Naive thymus-derived CD4-positive, alpha-beta T cell (primary cell): ENCODE results near the gene BCR. TPM values are rescaled to one million over a fixed set of nuclear protein-coding genes. Genes with fewer than 3 reads are reported as not detected.
A peak's percentile ranks its signal among the peaks of the same experiment; 100 is the strongest.

Source experiments
- ATAC-seq: fragments of 150-1000 bp; cut with Tn5 transposase; 2 replicates; pipeline ENCODE4 v1.10.0; 2021; ENCODE audit warnings: mild to moderate bottlenecking, moderate library complexity
- CTCF ChIA-PET: fragments of 350-600 bp; sonication (Branson Sonifier 250); formaldehyde crosslinking; loops from one replicate; lab custom pipeline; 2021; ENCODE audit warnings: antibody characterized with exemption; lab: Charles Lee
- POLR2A ChIA-PET: fragments of 350-600 bp; sonication (Branson Sonifier 250); formaldehyde crosslinking; loops from one replicate; lab custom pipeline; 2021; ENCODE audit warnings: antibody characterized with exemption, inconsistent platforms; lab: Charles Lee
- DNase-seq, 9 donors: peaks; one replicate each; pipeline versions ENCODE4 v3.0.0 to v3.0.0-alpha.2; 2020 to 2022; ENCODE audit warnings: mixed read lengths in 1 of 9
- H3K27ac ChIP-seq: one replicate; pipeline ENCODE4 v1.7.0; 2013; ENCODE audit warnings: mild to moderate bottlenecking, low read depth, low read length, moderate library complexity
- H3K27me3 ChIP-seq, 2 donors: one replicate each; pipeline ENCODE4 v1.7.0; 2013; ENCODE audit warnings: low read length in 2 of 2, mild to moderate bottlenecking in 2 of 2, moderate library complexity in 2 of 2; ENCODE audit not compliant: control insufficient read depth in 2 of 2, insufficient read depth in 2 of 2
- H3K36me3 ChIP-seq, 3 experiments: 1 replicate in 2 of 3; 2 replicates in 1 of 3; pipeline ENCODE4 v1.7.0; 2013; ENCODE audit warnings: low read length in 3 of 3, mild to moderate bottlenecking in 3 of 3, moderate library complexity in 1 of 3; ENCODE audit not compliant: insufficient read depth in 3 of 3, control insufficient read depth in 2 of 3
- H3K4me1 ChIP-seq, 2 donors: one replicate each; pipeline ENCODE4 v1.7.0; 2013; ENCODE audit warnings: low read length in 2 of 2, mild to moderate bottlenecking in 2 of 2, moderate library complexity in 1 of 2; ENCODE audit not compliant: control insufficient read depth in 2 of 2, insufficient read depth in 2 of 2
- H3K4me3 ChIP-seq: 2 replicates; pipeline ENCODE4 v1.7.0; 2013; ENCODE audit warnings: mild to moderate bottlenecking, low read length
- H3K9me3 ChIP-seq, 3 experiments: 1 replicate in 2 of 3; 2 replicates in 1 of 3; pipeline ENCODE4 v1.7.0; 2013; ENCODE audit warnings: low read length in 3 of 3; ENCODE audit not compliant: control insufficient read depth in 2 of 3
- H3K27ac Mint-ChIP-seq, 9 donors: one replicate each; pipeline ENCODE4 v1.8.0; 2020 to 2022; ENCODE audit warnings: mixed read lengths in 9 of 9, mild to moderate bottlenecking in 8 of 9, moderate library complexity in 5 of 9, inconsistent platforms in 2 of 9
- H3K27me3 Mint-ChIP-seq, 5 donors: one replicate each; pipeline ENCODE4 v1.8.0; 2021 to 2022; ENCODE audit warnings: mixed read lengths in 5 of 5, mild to moderate bottlenecking in 1 of 5
- H3K36me3 Mint-ChIP-seq, 5 donors: one replicate each; pipeline ENCODE4 v1.8.0; 2020 to 2022; ENCODE audit warnings: mixed read lengths in 5 of 5, mild to moderate bottlenecking in 3 of 5, inconsistent platforms in 1 of 5
- H3K4me1 Mint-ChIP-seq, 7 donors: one replicate each; pipeline ENCODE4 v1.8.0; 2020 to 2022; ENCODE audit warnings: mixed read lengths in 7 of 7, mild to moderate bottlenecking in 3 of 7, inconsistent platforms in 1 of 7
- H3K4me3 Mint-ChIP-seq, 10 donors: one replicate each; pipeline ENCODE4 v1.8.0; 2020 to 2022; ENCODE audit warnings: mild to moderate bottlenecking in 10 of 10, mixed read lengths in 10 of 10, moderate library complexity in 6 of 10, inconsistent platforms in 2 of 10
- H3K9me3 Mint-ChIP-seq, 11 donors: one replicate each; pipeline ENCODE4 v1.8.0; 2020 to 2022; ENCODE audit warnings: mixed read lengths in 11 of 11, mild to moderate bottlenecking in 4 of 11, inconsistent platforms in 1 of 11, moderate library complexity in 1 of 11
- intact Hi-C, 2 donors: fragments of 100-400 bp; cut with micrococcal nuclease; formaldehyde crosslinking; loops; one replicate each; pipeline ENCODE4 v1.15.1; 2023
- polyA plus RNA-seq, 2 donors: library from polyadenylated mRNA; unstranded; fragments of 300-500 nt; fragmentation: Illumina TruSeq; gene quantifications; one replicate each; pipeline ENCODE4 v1.2.3, GENCODE V29; 2021
- total RNA-seq, 6 experiments: library from RNA in 5 of 6; stranded (reverse) in 5 of 6; gene quantifications; 1 replicate in 5 of 6; 2 replicates in 1 of 6; pipeline ENCODE4 v1.2.3 and lab custom pipeline; 2021 to 2026

BCR gene
- total and polyA plus RNA-seq, 7 experiments from 2014 or later, result 6.1 to 103 (median 83.8) TPM

GRCh38 chr22:23204125-23204488 lies 23.8 kb downstream of the BCR start:
- Histone ChIP-seq H3K27ac (no peak overlapping the region), H3K36me3 (peaks cover 0 to 17% (median 0%) of the 10 kb centered on the region in 3 experiments), H3K27me3 (no peaks in the 10 kb centered on the region), H3K4me3 (no peak overlapping the region), H3K4me1 (peaks cover 0 to 3% of the 10 kb centered on the region in 2 donors), H3K9me3 (no peaks in the 10 kb centered on the region)
- Mint-ChIP-seq H3K27ac (peak overlapping the region in 3 of 9 donors; percentile 47 to 76 (median 54)), H3K4me3 (no peak overlapping the region), H3K4me1 (peaks cover 9 to 79% (median 56%) of the 10 kb centered on the region in 7 donors), H3K9me3 (no peaks in the 10 kb centered on the region), H3K36me3 (peaks cover 0 to 55% (median 10%) of the 10 kb centered on the region in 5 donors), H3K27me3 (no peaks in the 10 kb centered on the region)
- ChIA-PET CTCF (no interaction called here), POLR2A (no interaction called here)
- intact Hi-C loops, result loop anchor here in 1 of 2 donors (2.0 kb wide), 1 partner anchor 15 kb away; no protein-coding TSS in a partner anchor
- DNase-seq, result no peak
- no peak for ATAC-seq

GRCh38 chr22:23204541-23205157 lies 24.3 kb downstream of the BCR start:
- no peaks in the 10 kb centered on the region for H3K27me3 ChIP-seq
- intact Hi-C loops, result loop anchor here in 1 of 2 donors (2.0 kb wide), 1 partner anchor 14 kb away; no protein-coding TSS in a partner anchor
- H3K4me1 ChIP-seq, result peaks cover 0 to 3% of the 10 kb centered on the region in 2 donors
- peaks cover 0 to 51% (median 10%) of the 10 kb centered on the region in 5 donors for H3K36me3 Mint-ChIP-seq
- no peaks in the 10 kb centered on the region for H3K9me3 Mint-ChIP-seq
- no peak overlapping the region for H3K4me3 Mint-ChIP-seq
- no peak overlapping the region for H3K4me3 ChIP-seq
- ATAC-seq (no peak), DNase-seq (no peak)
- H3K36me3 ChIP-seq, result peaks cover 0 to 17% (median 0%) of the 10 kb centered on the region in 3 experiments
- no peaks in the 10 kb centered on the region for H3K9me3 ChIP-seq
- ChIA-PET POLR2A (no interaction called here), CTCF (no interaction called here)
- no peaks in the 10 kb centered on the region for H3K27me3 Mint-ChIP-seq
- peak overlapping the region in 1 of 9 donors; percentile 71 for H3K27ac Mint-ChIP-seq
- H3K4me1 Mint-ChIP-seq, result peaks cover 9 to 75% (median 52%) of the 10 kb centered on the region in 7 donors
- no peak overlapping the region for H3K27ac ChIP-seq

GRCh38 chr22:23205339-23206049 lies 25.2 kb downstream of the BCR start:
- no peaks in the 10 kb centered on the region for H3K9me3 Mint-ChIP-seq
- Histone ChIP-seq H3K27me3 (no peaks in the 10 kb centered on the region), H3K9me3 (no peaks in the 10 kb centered on the region), H3K4me1 (peaks cover 0 to 3% of the 10 kb centered on the region in 2 donors), H3K36me3 (peaks cover 0 to 17% (median 0%) of the 10 kb centered on the region in 3 experiments), H3K27ac (no peak overlapping the region), H3K4me3 (no peak overlapping the region)
- H3K36me3 Mint-ChIP-seq, result peaks cover under 1 to 51% (median 10%) of the 10 kb centered on the region in 5 donors
- ATAC-seq, result no peak
- POLR2A ChIA-PET, result interaction anchor here (1.1 to 1.6 kb wide), 2 partner anchors 10 to 14 kb away, joined by 3 to 5 read pairs; no protein-coding TSS in a partner anchor
- H3K27ac Mint-ChIP-seq, result peak overlapping the region in 4 of 9 donors; percentile 15 to 71 (median 50)
- no peak overlapping the region for H3K4me3 Mint-ChIP-seq
- intact Hi-C loops, result loop anchor here in 1 of 2 donors (2.0 kb wide), 1 partner anchor 13 kb away; no protein-coding TSS in a partner anchor
- CTCF ChIA-PET, result interaction anchor here (1.1 to 1.2 kb wide), 2 partner anchors 21 to 45 kb away, joined by 3 read pairs; no protein-coding TSS in a partner anchor
- peaks cover 9 to 75% (median 58%) of the 10 kb centered on the region in 7 donors for H3K4me1 Mint-ChIP-seq
- no peak for DNase-seq
- H3K27me3 Mint-ChIP-seq, result no peaks in the 10 kb centered on the region

- no peak for ATAC-seq
- Mint-ChIP-seq H3K4me3 (no peak overlapping the region), H3K4me1 (peaks cover 11 to 70% (median 56%) of the 10 kb centered on the region in 7 donors), H3K9me3 (no peaks in the 10 kb centered on the region), H3K27ac (peak overlapping the region in 7 of 9 donors; percentile 0 to 36 (median 16)), H3K36me3 (peaks cover 3 to 48% (median 10%) of the 10 kb centered on the region in 5 donors), H3K27me3 (no peaks in the 10 kb centered on the region)
- DNase-seq, result no peak
- Histone ChIP-seq H3K4me3 (no peak overlapping the region), H3K4me1 (peaks cover 0 to 3% of the 10 kb centered on the region in 2 donors), H3K27ac (no peak overlapping the region), H3K27me3 (no peaks in the 10 kb centered on the region), H3K36me3 (peaks cover 0 to 17% (median 0%) of the 10 kb centered on the region in 3 experiments), H3K9me3 (no peaks in the 10 kb centered on the region)
- intact Hi-C loops, result no loop called here
- ChIA-PET POLR2A (interaction anchor here (1.6 kb wide), 1 partner anchor 9 kb away, joined by 5 read pairs; no protein-coding TSS in a partner anchor), CTCF (interaction anchor here (1.2 to 1.3 kb wide), 2 partner anchors 11 to 43 kb away, joined by 3 read pairs; no protein-coding TSS in a partner anchor)
These were observed 26.6 kb downstream of the BCR start for GRCh38 chr22:23206915-23207314.

- CTCF ChIA-PET, result interaction anchor here (1.3 kb wide), 1 partner anchor 10 kb away, joined by 3 read pairs; no protein-coding TSS in a partner anchor
- intact Hi-C loops, result no loop called here
- peaks cover 0 to 17% (median 0%) of the 10 kb centered on the region in 3 experiments for H3K36me3 ChIP-seq
These were observed 27.6 kb downstream of the BCR start for GRCh38 chr22:23207729-23208393.

More at GRCh38 chr22:23207729-23208393, 27.6 kb downstream of the BCR start:
- Mint-ChIP-seq H3K9me3 (no peaks in the 10 kb centered on the region), H3K27me3 (no peaks in the 10 kb centered on the region), H3K27ac (peak overlapping the region in 4 of 9 donors; percentile 0 to 51 (median 33)), H3K4me3 (no peak overlapping the region), H3K36me3 (peaks cover 3 to 44% (median 10%) of the 10 kb centered on the region in 5 donors), H3K4me1 (peaks cover 8 to 72% (median 55%) of the 10 kb centered on the region in 7 donors)
- Histone ChIP-seq H3K4me1 (peaks cover 0 to 3% of the 10 kb centered on the region in 2 donors), H3K27me3 (no peaks in the 10 kb centered on the region), H3K9me3 (no peaks in the 10 kb centered on the region), H3K27ac (no peak overlapping the region), H3K4me3 (no peak overlapping the region)
- DNase-seq (no peak), ATAC-seq (no peak)
- POLR2A ChIA-PET, result interaction anchor here (0.7 kb wide), 1 partner anchor 27 kb away, joined by 3 read pairs; no protein-coding TSS in a partner anchor
